PC-9 (cell line): ENCODE results near the gene CLCA4. TPM values are rescaled to one million over a fixed set of nuclear protein-coding genes. Genes with fewer than 3 reads are reported as not detected.

ENCODE experiments used
- BruUV-seq: library from RNA; stranded (reverse); fragments of 400-500 nt; replicated peaks from 2 replicates; lab custom pipeline; 2021; lab: Mats Ljungman, UMichigan
- CTCF ChIA-PET: fragments of 300-600 bp; sonication (Branson Sonifier 250); formaldehyde crosslinking; loops from one replicate; lab custom pipeline; 2022; ENCODE audit warnings: antibody characterized with exemption; lab: Charles Lee
- POLR2A ChIA-PET: fragments of 300-600 bp; sonication (Branson Sonifier 250); formaldehyde crosslinking; loops from one replicate; lab custom pipeline; 2022; ENCODE audit warnings: antibody characterized with exemption; ENCODE audit not compliant: unreplicated experiment; lab: Charles Lee
- DNase-seq, 2 experiments: peaks; one replicate each; pipeline versions ENCODE4 v3.0.0 to v3.0.0-alpha.2; 2015 to 2022; ENCODE audit warnings: mixed read lengths in 1 of 2
- H2AFZ ChIP-seq: fragments of 200-600 bp; sonication (generic); 2 replicates; pipeline ENCODE4 v1.8.1; 2017; ENCODE audit warnings: antibody characterized with exemption
- H3F3A ChIP-seq: fragments of 200-600 bp; sonication (generic); 2 replicates; pipeline ENCODE4 v1.8.1; 2017; ENCODE audit warnings: antibody characterized with exemption, mild to moderate bottlenecking, low read depth; ENCODE audit not compliant: insufficient read depth
- H3K27ac ChIP-seq: fragments of 200-600 bp; sonication (generic); 2 replicates; pipeline ENCODE4 v1.6.1; 2016; ENCODE audit warnings: mixed run types
- H3K27me3 ChIP-seq: fragments of 200-600 bp; sonication (generic); 2 replicates; pipeline ENCODE4 v1.6.1; 2016; ENCODE audit warnings: low read depth, mixed run types; ENCODE audit not compliant: insufficient read depth
- H3K36me3 ChIP-seq: fragments of 200-600 bp; sonication (generic); 2 replicates; pipeline ENCODE4 v1.6.1; 2016; ENCODE audit warnings: low read depth, mixed run types
- H3K4me1 ChIP-seq: fragments of 200-600 bp; sonication (generic); replicated peaks from 2 replicates; pipeline ENCODE4 v1.6.1; 2016; ENCODE audit warnings: mixed run types; ENCODE audit not compliant: insufficient read depth
- H3K4me2 ChIP-seq: fragments of 200-600 bp; sonication (generic); 2 replicates; pipeline ENCODE4 v1.6.1; 2017; ENCODE audit warnings: mixed run types
- H3K4me3 ChIP-seq: fragments of 200-600 bp; sonication (generic); 2 replicates; pipeline ENCODE4 v1.6.1; 2016; ENCODE audit warnings: mixed run types
- H3K79me2 ChIP-seq: fragments of 200-600 bp; sonication (generic); 2 replicates; pipeline ENCODE4 v1.6.1; 2017; ENCODE audit warnings: low read depth, mixed run types
- H3K9me2 ChIP-seq: fragments of 200-600 bp; sonication (generic); 2 replicates; pipeline ENCODE4 v1.8.1; 2017; ENCODE audit warnings: mild to moderate bottlenecking; ENCODE audit not compliant: insufficient read depth
- H3K9me3 ChIP-seq: fragments of 200-600 bp; sonication (generic); 2 replicates; pipeline ENCODE4 v1.8.1; 2016; ENCODE audit warnings: low read depth; ENCODE audit not compliant: insufficient read depth
- H4K20me1 ChIP-seq: fragments of 200-600 bp; sonication (generic); 2 replicates; pipeline ENCODE4 v1.8.1; 2017; ENCODE audit not compliant: insufficient read depth
- EZH2 ChIP-seq: fragments of 200-600 bp; sonication (generic); IDR thresholded peaks from 2 replicates; pipeline ENCODE4 v1.8.0; 2017; ENCODE audit warnings: antibody characterized with exemption, low read depth
- intact Hi-C: fragments of 100-400 bp; cut with micrococcal nuclease; formaldehyde crosslinking; loops from one replicate; pipeline ENCODE4 v1.10.0; 2022; ENCODE audit not compliant: unreplicated experiment
- total RNA-seq: library from RNA; stranded (reverse); gene quantifications from 2 replicates; pipeline ENCODE4 v1.2.3, GENCODE V29; 2021
- TF ChIP-seq, protein P1 (sequence below): fragments of 200-600 bp; sonication (generic); conservative IDR thresholded peaks from 2 replicates; pipeline ENCODE4 v1.6.1; 2017; ENCODE audit warnings: mixed run types, antibody characterized with exemption, mild to moderate bottlenecking, moderate library complexity

CLCA4 gene
- total RNA-seq, 1 experiment from 2014 or later: not detected

DNA sequence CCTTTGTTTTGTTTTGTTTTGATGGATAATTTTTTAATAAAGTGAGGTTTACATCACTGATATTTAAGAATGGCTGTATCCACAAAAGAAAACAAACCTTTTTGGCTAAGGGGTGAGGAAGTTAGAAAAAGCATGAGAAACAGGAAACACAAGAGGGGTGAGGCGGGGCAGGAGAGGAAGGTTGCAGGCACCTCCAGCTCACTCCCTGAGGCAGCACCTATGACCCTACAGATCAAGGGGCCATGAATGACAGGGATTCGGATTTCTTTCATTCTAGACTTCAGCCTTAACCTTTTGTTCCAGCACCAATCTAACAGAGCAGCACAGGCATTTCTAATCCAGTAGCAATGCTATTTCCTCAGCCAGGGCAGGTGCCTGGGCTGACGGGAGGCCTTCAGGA is 4.4 kb downstream of the CLCA4 start:
- H3K4me3 ChIP-seq: no peak overlapping the region
- no peaks in the 10 kb centered on the region for H3K4me1 ChIP-seq
- DNase-seq: no peak
- H3K27ac ChIP-seq: no peak overlapping the region
- CTCF ChIA-PET: no interaction called here
- H3F3A ChIP-seq: no peaks in the 10 kb centered on the region
- no peaks in the 10 kb centered on the region for H3K27me3 ChIP-seq
- H2AFZ ChIP-seq: no peak overlapping the region
- H4K20me1 ChIP-seq: no peaks in the 10 kb centered on the region
- no peaks in the 10 kb centered on the region for H3K9me3 ChIP-seq
- H3K9me2 ChIP-seq: no peaks in the 10 kb centered on the region
- H3K4me2 ChIP-seq: no peak overlapping the region
- TF ChIP-seq EZH2: no peak
- TF ChIP-seq, protein P1, sequence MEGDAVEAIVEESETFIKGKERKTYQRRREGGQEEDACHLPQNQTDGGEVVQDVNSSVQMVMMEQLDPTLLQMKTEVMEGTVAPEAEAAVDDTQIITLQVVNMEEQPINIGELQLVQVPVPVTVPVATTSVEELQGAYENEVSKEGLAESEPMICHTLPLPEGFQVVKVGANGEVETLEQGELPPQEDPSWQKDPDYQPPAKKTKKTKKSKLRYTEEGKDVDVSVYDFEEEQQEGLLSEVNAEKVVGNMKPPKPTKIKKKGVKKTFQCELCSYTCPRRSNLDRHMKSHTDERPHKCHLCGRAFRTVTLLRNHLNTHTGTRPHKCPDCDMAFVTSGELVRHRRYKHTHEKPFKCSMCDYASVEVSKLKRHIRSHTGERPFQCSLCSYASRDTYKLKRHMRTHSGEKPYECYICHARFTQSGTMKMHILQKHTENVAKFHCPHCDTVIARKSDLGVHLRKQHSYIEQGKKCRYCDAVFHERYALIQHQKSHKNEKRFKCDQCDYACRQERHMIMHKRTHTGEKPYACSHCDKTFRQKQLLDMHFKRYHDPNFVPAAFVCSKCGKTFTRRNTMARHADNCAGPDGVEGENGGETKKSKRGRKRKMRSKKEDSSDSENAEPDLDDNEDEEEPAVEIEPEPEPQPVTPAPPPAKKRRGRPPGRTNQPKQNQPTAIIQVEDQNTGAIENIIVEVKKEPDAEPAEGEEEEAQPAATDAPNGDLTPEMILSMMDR: no peak
- intact Hi-C loops: no loop called here
- BruUV-seq: no TSS peak
- H3K36me3 ChIP-seq: no peaks in the 10 kb centered on the region
- POLR2A ChIA-PET: no interaction called here
- H3K79me2 ChIP-seq: no peaks in the 10 kb centered on the region

DNA sequence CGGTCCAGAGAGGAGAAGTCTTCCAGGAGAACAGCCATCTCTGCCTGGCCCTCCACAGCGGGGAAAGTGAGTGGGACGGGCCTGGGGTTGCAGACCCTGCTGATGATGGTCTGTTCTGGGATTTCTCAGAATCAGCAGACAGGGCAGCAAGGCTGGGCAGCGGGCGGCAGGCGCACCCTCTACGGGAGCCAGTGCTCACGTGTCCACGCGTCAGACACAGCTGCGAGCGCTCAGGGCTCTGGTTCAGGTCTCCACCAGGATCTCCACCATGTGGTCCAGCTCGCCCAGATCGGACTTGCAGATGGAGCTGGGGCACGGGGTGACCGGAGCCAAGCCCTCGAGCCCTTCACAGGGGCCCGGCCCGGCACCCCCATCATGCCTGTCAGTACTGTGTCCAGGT is 5.5 kb downstream of the CLCA4 start:
- no peaks in the 10 kb centered on the region for H3F3A ChIP-seq
- DNase-seq: no peak
- no peak overlapping the region for H3K27ac ChIP-seq
- no peak overlapping the region for H3K4me2 ChIP-seq
- no peaks in the 10 kb centered on the region for H3K9me2 ChIP-seq
- no peak overlapping the region for H2AFZ ChIP-seq
- no TSS peak for BruUV-seq
- POLR2A ChIA-PET: interaction anchor here (0.6 kb wide), 1 partner anchor 48 kb away, joined by 3 read pairs; no protein-coding TSS in a partner anchor
- H3K4me1 ChIP-seq: no peaks in the 10 kb centered on the region
- H3K9me3 ChIP-seq: no peaks in the 10 kb centered on the region
- H4K20me1 ChIP-seq: no peaks in the 10 kb centered on the region
- H3K36me3 ChIP-seq: no peaks in the 10 kb centered on the region
- no peak overlapping the region for H3K4me3 ChIP-seq
- CTCF ChIA-PET: no interaction called here
- no peaks in the 10 kb centered on the region for H3K79me2 ChIP-seq
- TF ChIP-seq, protein P1: no peak
- no peak for TF ChIP-seq EZH2
- intact Hi-C loops: no loop called here
- H3K27me3 ChIP-seq: no peaks in the 10 kb centered on the region

DNA sequence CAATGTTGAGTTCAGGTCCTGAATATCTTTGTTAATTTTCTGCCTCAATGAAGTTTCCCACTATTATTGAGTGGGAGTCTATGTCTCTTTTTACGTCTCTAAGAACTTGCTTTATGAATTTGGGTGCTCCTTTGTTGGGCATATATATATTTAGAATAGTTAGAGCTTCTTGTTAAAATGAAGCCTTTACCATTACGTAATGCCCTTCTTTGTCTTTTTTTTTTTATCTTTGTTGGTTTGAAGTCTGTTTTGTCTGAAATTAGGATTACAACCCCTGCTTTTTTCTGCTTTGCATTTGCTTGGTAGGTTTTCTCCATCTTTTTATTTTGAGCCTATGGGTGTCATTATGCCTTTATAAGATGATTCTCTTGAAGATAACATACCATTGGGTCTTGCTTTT is 10.9 kb downstream of the CLCA4 start:
- Histone ChIP-seq H3K79me2 (no peaks in the 10 kb centered on the region), H3K27ac (no peak overlapping the region), H3K4me2 (no peak overlapping the region), H4K20me1 (no peaks in the 10 kb centered on the region), H3K36me3 (no peaks in the 10 kb centered on the region), H3K27me3 (no peaks in the 10 kb centered on the region), H3F3A (no peaks in the 10 kb centered on the region), H2AFZ (no peak overlapping the region), H3K4me3 (no peak overlapping the region), H3K9me2 (no peaks in the 10 kb centered on the region), H3K4me1 (no peaks in the 10 kb centered on the region), H3K9me3 (0 out of 2 replicates have a peak, but pooled peaks cover 3% of the 10 kb centered on the region)
- no TSS peak for BruUV-seq
- ChIA-PET CTCF (no interaction called here), POLR2A (no interaction called here)
- DNase-seq: no peak
- intact Hi-C loops: no loop called here
- TF ChIP-seq, protein P1: no peak
- no peak for TF ChIP-seq EZH2
